HG03575 (cell line): ENCODE measurements around the gene S100PBP.

Source experiments
- ATAC-seq: cut with Tn5 transposase; IDR thresholded peaks from one replicate; pipeline ENCODE4 v1.9.1; 2021; ENCODE audit not compliant: unreplicated experiment, insufficient number of reproducible peaks, low FRiP score; ENCODE audit errors: extremely low read depth

Gene S100PBP

GRCh38 chr1:32893198-32894018 is 76.0 kb downstream of the S100PBP start:
- ATAC-seq: no peak

DNA sequence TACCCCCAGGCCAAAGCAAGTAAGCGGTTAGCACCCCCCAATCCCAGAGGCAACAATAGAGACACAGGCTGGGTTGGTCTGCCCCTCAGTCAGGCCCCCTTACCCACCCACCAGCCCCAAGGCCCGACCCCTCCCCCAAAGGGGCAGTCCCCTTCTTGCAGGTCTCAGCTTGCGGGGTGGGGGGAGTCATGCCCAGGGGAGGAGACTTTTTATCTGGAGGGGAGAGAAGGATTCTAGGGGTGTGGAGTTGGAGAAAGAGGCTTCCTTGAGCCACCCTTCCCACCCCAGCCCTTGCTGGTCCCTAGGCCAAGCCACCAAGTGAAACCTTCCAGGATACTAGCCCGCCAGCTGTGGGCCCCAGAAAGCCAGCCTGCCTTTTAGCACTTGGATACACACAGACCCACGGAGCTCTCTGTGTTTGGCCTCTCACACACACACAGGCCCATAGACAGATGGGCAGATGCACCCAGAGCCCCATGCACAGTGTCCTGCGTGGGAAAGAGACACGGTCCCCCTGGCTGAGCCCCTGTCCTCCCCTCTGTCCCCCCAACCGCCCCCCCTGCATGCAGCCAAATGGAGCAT is 76.7 kb downstream of the S100PBP start:
- ATAC-seq: no peak

DNA sequence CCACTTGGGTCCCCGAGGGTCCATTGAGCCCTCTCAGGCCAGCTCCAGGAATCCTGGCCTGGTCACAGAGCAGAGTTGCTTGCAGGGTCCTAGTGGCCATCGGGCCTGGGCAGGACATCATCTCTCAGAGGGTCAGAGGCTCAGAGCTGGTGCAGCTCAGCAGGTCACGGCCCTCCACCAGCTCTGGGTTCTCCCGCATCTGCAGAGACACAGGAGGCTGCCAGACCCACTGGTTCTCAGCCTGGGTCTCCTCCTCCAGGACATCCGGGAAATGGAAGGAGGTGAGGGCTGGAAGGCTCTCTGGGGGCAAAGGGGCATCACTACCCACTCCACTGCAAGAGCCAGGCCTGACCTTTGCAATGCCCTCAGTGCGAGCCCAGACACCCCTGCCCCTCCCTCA is 77.2 kb downstream of the S100PBP start:
- ATAC-seq: no peak

DNA sequence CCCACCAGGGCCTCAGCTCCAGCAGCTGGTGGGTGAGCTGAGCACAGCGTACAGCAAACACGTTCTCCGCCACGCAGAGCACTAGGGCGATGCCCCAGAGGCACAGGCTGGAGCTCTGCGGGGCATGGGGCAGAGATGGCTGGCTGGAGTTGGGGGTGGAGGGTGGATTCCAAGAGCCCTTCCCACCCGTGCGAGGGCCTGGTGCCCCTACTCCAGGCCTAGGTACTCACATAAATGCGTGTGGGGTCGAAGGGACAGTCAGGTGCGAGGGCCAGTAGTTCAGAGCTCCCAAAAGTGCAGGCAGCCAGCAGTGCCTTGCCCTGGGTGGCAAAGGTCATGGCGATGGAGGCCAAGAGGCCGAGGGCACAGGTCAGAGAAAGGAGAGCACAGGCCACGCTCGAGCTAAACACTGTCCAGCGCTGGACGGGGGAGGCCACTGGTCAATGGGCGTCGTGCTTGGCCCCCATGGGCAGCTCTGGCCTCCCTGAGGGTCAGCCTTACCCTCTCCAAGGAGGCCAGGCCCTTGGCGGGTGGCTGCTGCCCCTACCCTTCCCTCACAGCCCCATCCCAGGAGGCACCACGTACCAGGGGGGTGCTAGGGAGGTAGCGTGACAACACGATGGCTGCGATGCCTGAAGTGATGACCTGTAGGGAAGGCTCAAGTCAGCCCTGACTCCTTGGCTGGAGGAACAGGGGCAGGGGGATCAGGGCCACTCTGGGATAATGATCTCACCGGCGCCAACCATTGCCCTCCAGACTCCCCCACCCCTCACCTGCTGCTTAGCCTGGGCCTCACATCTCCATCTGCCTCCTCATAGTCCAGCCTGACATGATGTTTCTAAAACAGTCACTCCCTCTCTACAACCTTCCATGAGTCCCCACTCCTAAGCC is 78.1 kb downstream of the S100PBP start:
- no peak for ATAC-seq

DNA sequence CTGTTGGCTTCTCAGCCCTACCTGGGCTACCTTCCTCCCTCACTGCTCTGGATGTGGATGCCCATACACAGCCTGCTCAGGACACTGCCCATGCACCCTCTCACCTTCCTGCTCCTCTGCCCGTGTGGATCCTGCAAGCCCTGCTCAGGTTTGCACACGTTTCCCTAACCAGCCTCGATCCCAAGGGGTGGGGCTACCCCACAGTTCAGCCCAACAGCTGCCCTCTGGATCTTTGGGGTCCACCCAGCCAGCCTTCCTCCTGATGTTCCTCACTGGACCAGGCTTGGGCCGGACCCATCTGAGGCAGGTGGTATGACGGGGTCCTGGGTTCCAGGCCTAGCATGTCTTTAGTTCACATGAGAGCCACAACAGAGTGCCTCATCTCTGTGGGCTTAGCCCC is 79.0 kb downstream of the S100PBP start:
- no peak for ATAC-seq

GRCh38 chr1:32897082-32898049 is 79.9 kb downstream of the S100PBP start:
- ATAC-seq: no peak

GRCh38 chr1:32898056-32898455 is 80.6 kb downstream of the S100PBP start:
- no peak for ATAC-seq

DNA sequence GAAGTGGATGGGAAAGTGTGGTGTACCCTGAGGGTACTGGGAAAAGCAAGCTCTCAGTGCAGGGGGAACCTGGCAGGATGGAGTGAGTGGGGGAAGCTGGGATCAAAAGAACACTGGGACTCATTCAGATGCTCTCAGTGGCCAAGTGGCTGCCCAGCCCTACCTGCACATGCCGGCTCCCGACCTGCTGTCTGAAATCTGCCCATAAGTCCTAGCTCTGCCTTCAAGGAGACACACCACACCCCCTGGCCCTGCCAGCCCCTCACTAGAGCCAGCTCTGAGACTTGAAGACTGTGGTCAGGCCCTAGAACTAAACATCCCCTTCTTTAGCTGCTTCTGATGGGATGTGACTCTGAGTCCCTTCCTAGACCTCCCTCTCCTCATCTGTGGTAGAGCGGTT is 81.5 kb downstream of the S100PBP start:
- ATAC-seq: no peak

GRCh38 chr1:32899586-32900296 is 82.3 kb downstream of the S100PBP start:
- ATAC-seq: no peak

GRCh38 chr1:32900371-32900955 is 83.0 kb downstream of the S100PBP start:
- no peak for ATAC-seq

GRCh38 chr1:32900956-32901822 is 83.7 kb downstream of the S100PBP start, which contains the start of gene TMEM54:
TSS of gene TMEM54 (minus strand) at chr1:32901389. CDS start at chr1:32901238, 151 bp downstream.
- no peak for ATAC-seq

DNA sequence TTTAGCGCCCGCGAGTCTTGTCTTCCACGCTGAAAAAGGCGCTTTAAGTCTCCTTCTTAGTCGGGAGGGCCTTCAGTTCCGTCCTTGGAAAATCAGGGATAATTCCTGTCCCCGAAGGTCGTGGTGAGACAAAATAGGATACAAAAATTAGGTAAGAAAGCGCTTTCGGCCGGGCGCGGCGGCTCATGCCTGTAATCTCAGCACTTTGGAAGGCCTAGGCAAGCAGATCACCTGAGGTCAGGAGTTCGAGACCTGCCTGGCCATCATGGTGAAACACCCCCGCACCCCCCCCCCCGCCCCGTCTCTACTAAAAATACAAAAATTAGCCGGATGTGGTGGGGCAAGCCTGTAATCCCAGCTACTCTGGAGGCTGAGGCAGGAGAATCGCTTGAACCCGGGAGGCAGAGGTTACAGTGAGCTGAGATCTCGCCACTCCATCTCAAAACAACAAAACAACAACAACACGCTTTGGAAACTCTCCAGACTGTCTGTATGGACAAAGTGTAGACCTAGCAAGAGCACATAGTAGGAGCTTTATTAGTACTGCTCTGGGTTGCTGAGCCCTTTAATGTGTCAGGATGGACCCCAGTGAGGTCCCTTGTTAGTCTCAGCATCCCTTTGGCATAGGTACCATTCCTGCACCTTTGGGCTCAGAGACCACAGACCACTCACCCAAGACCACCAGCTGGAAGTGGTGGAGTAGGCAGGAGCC is 84.5 kb downstream of the S100PBP start:
- no peak for ATAC-seq

DNA sequence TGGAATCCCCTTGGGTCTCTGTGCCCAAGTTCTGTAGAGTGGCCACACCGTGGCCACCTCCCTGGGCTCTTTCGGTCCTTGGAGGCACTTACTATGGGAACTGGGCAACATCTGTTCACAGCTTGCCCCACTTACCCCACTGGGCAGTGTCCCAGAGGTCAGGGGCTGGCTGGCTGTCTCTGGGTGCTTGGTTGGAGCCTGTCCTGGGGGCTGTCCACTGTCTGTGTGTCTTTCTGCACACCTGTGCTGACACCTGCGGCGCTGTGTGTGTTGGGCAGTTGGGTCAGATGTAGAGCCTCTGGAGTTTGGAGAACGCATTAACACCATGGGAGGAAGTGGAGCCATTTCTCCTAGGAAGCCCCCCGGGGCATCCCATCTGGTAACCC is 85.1 kb downstream of the S100PBP start:
- no peak for ATAC-seq

- no peak for ATAC-seq
Observed at GRCh38 chr1:32903991-32904785, 86.7 kb downstream of the S100PBP start.

DNA sequence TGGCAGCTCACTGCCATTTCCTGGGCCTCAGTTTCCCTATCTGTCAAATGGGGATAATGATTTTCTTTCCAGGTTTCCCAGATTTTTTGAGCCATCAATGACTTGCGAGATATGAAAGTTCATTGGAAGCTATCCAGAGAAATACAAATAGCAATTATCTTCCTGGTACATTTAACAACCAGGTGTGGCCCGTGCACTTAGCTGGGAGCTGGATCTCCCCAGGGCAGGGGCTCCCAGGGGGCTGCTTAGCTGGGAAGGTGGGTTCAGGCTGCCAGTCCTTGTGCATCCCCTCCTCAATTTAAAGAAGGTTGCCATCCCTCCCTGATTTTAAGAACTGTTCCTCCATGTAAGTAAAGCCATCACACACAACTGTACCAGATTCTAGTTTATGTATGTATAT is 87.3 kb downstream of the S100PBP start:
- no peak for ATAC-seq
